K562 (cell line): ENCODE results near the gene PDE1C. TPM values are rescaled to one million over a fixed set of nuclear protein-coding genes. Genes with fewer than 3 reads are reported as not detected.

Experiments used
- ATAC-seq: fragments of 200-7000 bp; cut with Tn5 transposase; 3 replicates; pipeline ENCODE4 v1.9.1; 2020; ENCODE audit warnings: moderate library complexity
- BruUV-seq: library from RNA; stranded (reverse); fragments of 400-500 nt; replicated peaks from 2 replicates; lab custom pipeline; 2021; lab: Mats Ljungman, UMichigan
- CTCF ChIA-PET: fragments of 300-600 bp; formaldehyde crosslinking; extraction: SDS; loops from one replicate; lab custom pipeline; 2021; ENCODE audit warnings: low intra/inter-chr PET ratio; lab: Yijun Ruan, JAX
- POLR2A ChIA-PET: fragments of 300-600, 350-650 bp; sonication (Branson Sonifier 250); formaldehyde crosslinking; extraction: SDS; loops from one replicate; lab custom pipeline; 2021; ENCODE audit warnings: antibody characterized with exemption, inconsistent platforms; lab: Yijun Ruan, JAX
- DNase-seq, 4 experiments: peaks; one replicate each; pipeline versions ENCODE4 v3.0.0 to v3.0.0-alpha.2; 2011 to 2018; ENCODE audit warnings: low spot score in 3 of 4, mixed read lengths in 3 of 4; ENCODE audit errors: extremely low read depth in 1 of 4
- FAIRE-seq: peaks from 2 replicates; lab custom pipeline; 2011; peaks lifted over from hg19 to GRCh38; lab: Jason Lieb, UNC
- H2AFZ ChIP-seq: 2 replicates; pipeline ENCODE4 v1.6.0; 2011; ENCODE audit warnings: low read depth, low read length, control low read depth, inconsistent platforms
- H3K27ac ChIP-seq: fragments of 200-600 bp; 3 replicates; pipeline ENCODE4 v1.8.0; 2011; ENCODE audit warnings: low read depth, mild to moderate bottlenecking, control low read depth, inconsistent platforms, low read length, moderate library complexity, mixed read lengths; ENCODE audit errors: extremely low read depth
- H3K27me3 ChIP-seq, 2 experiments: fragments of 300-600 bp in 1 of 2; 2 replicates in 1 of 2; 3 replicates in 1 of 2; pipeline versions ENCODE4 v1.6.0 to v1.8.0; 2011; ENCODE audit warnings: inconsistent platforms in 2 of 2, low read length in 2 of 2, mild to moderate bottlenecking in 1 of 2, mixed read lengths in 1 of 2, moderate library complexity in 1 of 2; ENCODE audit not compliant: control insufficient read depth in 2 of 2, insufficient read depth in 2 of 2
- H3K36me3 ChIP-seq: fragments of 300-600 bp; 3 replicates; pipeline ENCODE4 v1.8.0; 2011; ENCODE audit warnings: mild to moderate bottlenecking, low read length, inconsistent platforms; ENCODE audit not compliant: control insufficient read depth, insufficient read depth
- H3K4me1 ChIP-seq, 2 experiments: fragments of 200-600 bp in 1 of 2; replicated peaks in 1 of 2; 2 replicates in 1 of 2; 3 replicates in 1 of 2; pipeline versions ENCODE4 v1.5.1 to v1.8.0; 2011; ENCODE audit warnings: inconsistent platforms in 2 of 2, low read length in 2 of 2, mild to moderate bottlenecking in 1 of 2, mixed read lengths in 1 of 2, moderate library complexity in 1 of 2; ENCODE audit not compliant: control insufficient read depth in 2 of 2, insufficient read depth in 2 of 2
- H3K4me2 ChIP-seq: 2 replicates; pipeline ENCODE4 v1.6.1; 2011; ENCODE audit warnings: low read length, control low read depth, inconsistent platforms, mixed read lengths; ENCODE audit not compliant: insufficient read depth
- H3K4me3 ChIP-seq: fragments of 200-600 bp; sonication (generic), shearing (Covaris generic); 2 replicates; pipeline ENCODE4 v1.5.1; 2016; ENCODE audit warnings: control low read depth, inconsistent platforms
- H3K79me2 ChIP-seq: fragments of 200-600 bp; 3 replicates; pipeline ENCODE4 v1.8.0; 2011; ENCODE audit warnings: low read length, inconsistent platforms; ENCODE audit not compliant: control insufficient read depth, insufficient read depth
- H3K9ac ChIP-seq, 2 experiments: 2 replicates each; pipeline versions ENCODE4 v1.6.0 to v1.6.1; 2011; ENCODE audit warnings: low read depth in 2 of 2, low read length in 2 of 2, control low read depth in 1 of 2, inconsistent platforms in 1 of 2, mild to moderate bottlenecking in 1 of 2, mixed read lengths in 1 of 2; ENCODE audit not compliant: insufficient read depth in 1 of 2
- H3K9me1 ChIP-seq: one replicate; pipeline ENCODE4 v1.6.0; 2011; ENCODE audit warnings: inconsistent platforms, mild to moderate bottlenecking, low read length, moderate library complexity; ENCODE audit not compliant: control insufficient read depth, insufficient read depth
- H3K9me3 ChIP-seq: replicated peaks from 2 replicates; pipeline ENCODE4 v1.5.1; 2011; ENCODE audit warnings: low read depth, low read length, inconsistent platforms; ENCODE audit not compliant: control insufficient read depth, insufficient read depth
- H4K20me1 ChIP-seq: replicated peaks from 2 replicates; pipeline ENCODE4 v1.6.1; 2011; ENCODE audit warnings: low read length, inconsistent platforms, mixed read lengths; ENCODE audit not compliant: control insufficient read depth, insufficient read depth
- BCL6 ChIP-seq: fragments of 250-450 bp; sonication (Bioruptor Pico); IDR thresholded peaks from 2 replicates; pipeline ENCODE4 v1.4.0; 2020
- C11orf30 ChIP-seq: fragments of 450-650 bp; IDR thresholded peaks from 2 replicates; pipeline ENCODE4 v1.6.1; 2016; ENCODE audit warnings: low read depth, mild to moderate bottlenecking
- DIDO1 ChIP-seq: fragments of 450-650 bp; IDR thresholded peaks from 2 replicates; pipeline ENCODE4 v1.6.1; 2016; ENCODE audit warnings: low read depth, missing biosample characterization, missing genetic modification characterization
- ESRRA ChIP-seq: fragments of 450-650 bp; IDR thresholded peaks from 2 replicates; pipeline ENCODE4 v1.6.1; 2014; ENCODE audit warnings: low read depth, mild to moderate bottlenecking, moderate library complexity, borderline replicate concordance
- RBM25 ChIP-seq: fragments of 200-400 bp; formaldehyde crosslinking; IDR thresholded peaks from 2 replicates; pipeline ENCODE4 v1.6.1; 2018; ENCODE audit warnings: low read length, low read depth, moderate library complexity; ENCODE audit not compliant: severe bottlenecking
- ZBTB8A ChIP-seq: fragments of 450-650 bp; IDR thresholded peaks from 2 replicates; pipeline ENCODE4 v1.6.1; 2018; ENCODE audit warnings: mild to moderate bottlenecking, moderate library complexity; ENCODE audit not compliant: partially characterized antibody
- ZNF23 ChIP-seq: fragments of 250-450 bp; sonication (Bioruptor Pico); IDR thresholded peaks from 2 replicates; pipeline ENCODE4 v1.4.0; 2020; ENCODE audit warnings: mild to moderate bottlenecking
- WGBS: fragments of 100-300 bp; shearing (Covaris generic); methylation state at CpG from one replicate; pipeline ENCODE4 v1.1.6; 2016; ENCODE audit warnings: low coverage, mixed read lengths; ENCODE audit not compliant: insufficient coverage; ENCODE audit errors: missing lambda C conversion rate; 5-methylcytosine and 5-hydroxymethylcytosine counted together
- in situ Hi-C: fragments of 300-500 bp; cut with MboI; formaldehyde crosslinking; loops from 4 replicates; pipeline ENCODE4 v1.15.0; 2018; ENCODE audit warnings: inconsistent platforms, mixed read lengths
- intact Hi-C: fragments of 100-400 bp; cut with micrococcal nuclease; formaldehyde crosslinking; loops from 2 replicates; pipeline ENCODE4 v1.14.2; 2022
- polyA plus RNA-seq, 8 experiments: library from polyadenylated mRNA; depleted of rRNA in 4 of 8; stranded (reverse) in 5 of 8; unstranded in 3 of 8; fragments of >200 nt; fragmentation: Nextera tagmentation in 2 of 8; fragmentation: Illumina TruSeq in 1 of 8; extraction: Ambion mirVana in 2 of 8; extraction: Trizol in 1 of 8; gene quantifications; 2 replicates each; pipeline versions ENCODE4 v1.2.1 to v1.2.3, GENCODE V29; 2011 to 2014; ENCODE audit warnings: inconsistent platforms in 1 of 8, missing spikeins in 1 of 8
- total RNA-seq, 7 experiments: library from RNA; depleted of rRNA in 6 of 7; stranded (reverse); fragments of >200 nt in 6 of 7; fragmentation: Illumina TruSeq in 2 of 7; extraction: Trizol in 2 of 7; gene quantifications; 2 replicates each; pipeline versions ENCODE4 v1.2.1 to v1.2.3, GENCODE V29; 2011 to 2021; ENCODE audit warnings: low replicate concordance in 1 of 7
- TF ChIP-seq, protein P1 (sequence below), 2 experiments: IDR thresholded peaks; 2 replicates each; pipeline ENCODE4 v1.6.1; 2011; ENCODE audit warnings: borderline replicate concordance in 1 of 2, control low read depth in 1 of 2, low read depth in 1 of 2, low read length in 1 of 2, mild to moderate bottlenecking in 1 of 2, mixed read lengths in 1 of 2, moderate library complexity in 1 of 2; ENCODE audit not compliant: insufficient read depth in 1 of 2, insufficient read length in 1 of 2, poor library complexity in 1 of 2, severe bottlenecking in 1 of 2; ENCODE audit errors: extremely low read depth in 1 of 2
- TF ChIP-seq, protein P2 (sequence below): fragments of 450-650 bp; formaldehyde crosslinking; IDR thresholded peaks from 2 replicates; pipeline ENCODE4 v1.4.0; 2022; ENCODE audit warnings: mild to moderate bottlenecking, moderate library complexity
- TF ChIP-seq, protein P3 (sequence below): sonication (generic); formaldehyde crosslinking; IDR thresholded peaks from 2 replicates; pipeline ENCODE4 v1.8.1; 2022; ENCODE audit warnings: missing genetic modification reagents

Gene PDE1C
- total and polyA plus RNA-seq, 9 of the 15 experiments (the other 6 are each of a cell fraction or from before 2014, with no cell fraction given) = under 0.01 to 0.01 TPM; not detected in 7

DNA sequence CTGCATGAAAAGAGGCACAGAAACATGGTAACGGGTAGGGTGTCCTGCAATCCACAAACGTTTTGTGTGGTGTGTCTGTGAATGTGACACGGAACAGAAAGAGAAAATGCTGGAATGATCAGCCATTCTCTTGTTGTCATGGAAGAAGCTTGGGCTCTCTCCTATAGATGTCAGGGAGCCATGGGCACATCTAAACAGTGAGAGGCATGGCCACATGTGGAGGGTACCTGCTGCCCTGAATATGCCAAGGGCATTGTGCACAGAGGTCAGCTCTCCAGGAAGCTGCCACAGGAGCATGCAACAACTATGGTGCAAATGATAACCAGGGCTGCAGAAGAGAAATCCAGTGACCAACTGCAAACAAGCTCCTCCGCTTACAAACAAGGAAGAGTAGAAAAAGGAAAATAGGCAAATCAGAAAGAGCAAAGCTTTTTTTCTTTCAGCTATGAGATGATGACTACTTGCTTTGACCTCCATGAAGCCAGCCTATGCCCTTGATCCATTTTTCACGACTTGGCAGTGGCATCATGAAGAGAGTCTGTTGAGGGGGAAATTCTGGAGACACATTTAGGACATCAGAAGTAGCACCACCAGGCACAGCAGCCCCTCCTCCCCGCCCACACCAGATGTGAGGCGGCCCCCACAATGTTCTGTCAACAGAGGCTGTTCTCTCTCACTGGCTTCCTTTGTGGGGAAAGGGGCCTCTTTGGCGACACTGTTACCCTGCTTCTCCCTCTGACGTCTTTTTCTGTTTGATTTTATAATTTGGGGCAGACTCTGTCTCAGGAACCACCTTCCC, 4.8 kb upstream of the PDE1C start (continued):
- TF ChIP-seq BCL6 (no peak), ZBTB8A (no peak), DIDO1 (tag) (no peak), ZNF23 (no peak), ESRRA (no peak)
- TF ChIP-seq, protein P1, sequence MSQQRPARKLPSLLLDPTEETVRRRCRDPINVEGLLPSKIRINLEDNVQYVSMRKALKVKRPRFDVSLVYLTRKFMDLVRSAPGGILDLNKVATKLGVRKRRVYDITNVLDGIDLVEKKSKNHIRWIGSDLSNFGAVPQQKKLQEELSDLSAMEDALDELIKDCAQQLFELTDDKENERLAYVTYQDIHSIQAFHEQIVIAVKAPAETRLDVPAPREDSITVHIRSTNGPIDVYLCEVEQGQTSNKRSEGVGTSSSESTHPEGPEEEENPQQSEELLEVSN (IDR thresholded peaks at IDR 0.05; ENCODE audit: borderline replicate concordance in 1 of 2, extremely low read depth in 1 of 2, insufficient read depth in 1 of 2, insufficient read length in 1 of 2, low read depth in 1 of 2, low read length in 1 of 2, poor library complexity in 1 of 2, severe bottlenecking in 1 of 2) = no peak
- TF ChIP-seq, protein P2, sequence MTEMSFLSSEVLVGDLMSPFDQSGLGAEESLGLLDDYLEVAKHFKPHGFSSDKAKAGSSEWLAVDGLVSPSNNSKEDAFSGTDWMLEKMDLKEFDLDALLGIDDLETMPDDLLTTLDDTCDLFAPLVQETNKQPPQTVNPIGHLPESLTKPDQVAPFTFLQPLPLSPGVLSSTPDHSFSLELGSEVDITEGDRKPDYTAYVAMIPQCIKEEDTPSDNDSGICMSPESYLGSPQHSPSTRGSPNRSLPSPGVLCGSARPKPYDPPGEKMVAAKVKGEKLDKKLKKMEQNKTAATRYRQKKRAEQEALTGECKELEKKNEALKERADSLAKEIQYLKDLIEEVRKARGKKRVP (CRISPR knock-in tag) = no peak

DNA sequence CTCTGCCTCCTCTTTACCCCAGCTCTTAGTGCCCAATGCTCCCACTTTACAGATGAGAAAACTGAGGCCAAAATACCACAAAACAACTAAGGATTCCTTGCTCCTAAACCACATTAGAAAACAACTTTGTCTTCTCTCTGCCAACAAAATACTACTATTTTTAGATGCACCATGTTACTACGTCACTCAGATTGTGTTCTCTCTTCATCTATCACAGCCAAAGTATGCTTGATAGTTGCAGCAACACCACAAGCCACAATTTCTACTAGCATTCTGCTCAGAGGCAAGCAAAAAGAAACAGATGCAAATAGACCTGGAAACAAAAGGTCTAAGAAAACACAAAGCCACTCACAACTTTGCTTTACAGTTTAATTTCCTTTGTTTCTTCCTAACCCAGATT, 3.3 kb upstream of the PDE1C start:
- Histone ChIP-seq H3K36me3 (no peaks in the 10 kb centered on the region), H3K79me2 (no peaks in the 10 kb centered on the region), H3K4me2 (no peak overlapping the region), H3K4me1 (no peaks in the 10 kb centered on the region; a peak in 1 of 5 replicates), H3K9me3 (no peaks in the 10 kb centered on the region), H3K9me1 (no peaks in the 10 kb centered on the region), H2AFZ (no peak overlapping the region), H4K20me1 (no peaks in the 10 kb centered on the region), H3K4me3 (no peak overlapping the region), H3K27ac (no peak overlapping the region), H3K9ac (no peak overlapping the region), H3K27me3 (peaks cover 0 to 10% of the 10 kb centered on the region in 2 experiments; a peak in 2 of 5 replicates)
- ChIA-PET POLR2A (no interaction called here), CTCF (no interaction called here)
- no peak for ATAC-seq
- DNase-seq = no peak
- intact Hi-C loops = no loop called here
- FAIRE-seq = no peak
- WGBS = 0% methylated on average over 1 of the region's 1 CpG
- in situ Hi-C loops = no loop called here
- no TSS peak for BruUV-seq
- TF ChIP-seq, protein P3, sequence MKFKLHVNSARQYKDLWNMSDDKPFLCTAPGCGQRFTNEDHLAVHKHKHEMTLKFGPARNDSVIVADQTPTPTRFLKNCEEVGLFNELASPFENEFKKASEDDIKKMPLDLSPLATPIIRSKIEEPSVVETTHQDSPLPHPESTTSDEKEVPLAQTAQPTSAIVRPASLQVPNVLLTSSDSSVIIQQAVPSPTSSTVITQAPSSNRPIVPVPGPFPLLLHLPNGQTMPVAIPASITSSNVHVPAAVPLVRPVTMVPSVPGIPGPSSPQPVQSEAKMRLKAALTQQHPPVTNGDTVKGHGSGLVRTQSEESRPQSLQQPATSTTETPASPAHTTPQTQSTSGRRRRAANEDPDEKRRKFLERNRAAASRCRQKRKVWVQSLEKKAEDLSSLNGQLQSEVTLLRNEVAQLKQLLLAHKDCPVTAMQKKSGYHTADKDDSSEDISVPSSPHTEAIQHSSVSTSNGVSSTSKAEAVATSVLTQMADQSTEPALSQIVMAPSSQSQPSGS (CRISPR knock-in tag) = no peak
- TF ChIP-seq C11orf30 (no peak), RBM25 (peak; percentile 0)
